C1 segment of cervical spinal cord (tissue), 14 donors: ENCODE results near the gene DDX54.
A peak's percentile ranks its signal among the peaks of the same experiment; 100 is the strongest.

Experiments used
- DNase-seq, 14 donors: peaks; one replicate each; lab custom pipeline; 2025; lab: John Stamatoyannopoulos, UW

DDX54 gene

GRCh38 chr12:113194971-113195391, 9.7 kb upstream of the DDX54 start:
- DNase-seq, result no peak

- DNase-seq, result no peak
These were observed 5.9 kb upstream of the DDX54 start for GRCh38 chr12:113191227-113191626.

GRCh38 chr12:113190761-113191160, 5.5 kb upstream of the DDX54 start:
- peak in 1 of 14 donors; percentile 33 for DNase-seq

GRCh38 chr12:113189361-113189760, 4.1 kb upstream of the DDX54 start:
- DNase-seq, result no peak

GRCh38 chr12:113186666-113187325, 1.5 kb upstream of the DDX54 start:
- no peak for DNase-seq

GRCh38 chr12:113186033-113186365, 721 bp upstream of the DDX54 start:
- DNase-seq, result no peak

GRCh38 chr12:113184900-113185179, 438 bp downstream of the DDX54 start:
- peak; percentile 52 to 91 (median 79) for DNase-seq

GRCh38 chr12:113184098-113184899, 979 bp downstream of the DDX54 start:
- no peak for DNase-seq

GRCh38 chr12:113183030-113183589, 2.2 kb downstream of the DDX54 start:
- DNase-seq, result no peak

GRCh38 chr12:113181975-113182374, 3.3 kb downstream of the DDX54 start:
- DNase-seq, result no peak

GRCh38 chr12:113180333-113180732, 4.9 kb downstream of the DDX54 start:
- no peak for DNase-seq

GRCh38 chr12:113179023-113179422, 6.3 kb downstream of the DDX54 start:
- DNase-seq, result no peak

GRCh38 chr12:113174461-113175384, 10.6 kb downstream of the DDX54 start:
- DNase-seq, result peak in 11 of 14 donors; percentile 4 to 59 (median 30)

GRCh38 chr12:113173081-113173698, 12.1 kb downstream of the DDX54 start:
- no peak for DNase-seq

- DNase-seq, result no peak
These were observed 13.1 kb downstream of the DDX54 start for GRCh38 chr12:113172185-113172584.

- DNase-seq, result no peak
These were observed 13.7 kb downstream of the DDX54 start for GRCh38 chr12:113171543-113171942.

GRCh38 chr12:113170926-113171325, 14.4 kb downstream of the DDX54 start:
- no peak for DNase-seq

GRCh38 chr12:113170457-113170856, 14.8 kb downstream of the DDX54 start:
- no peak for DNase-seq

- DNase-seq, result no peak
These were observed 15.6 kb downstream of the DDX54 start for GRCh38 chr12:113169697-113170096.

- no peak for DNase-seq
These were observed 17.4 kb downstream of the DDX54 start for GRCh38 chr12:113167868-113168267.
